Erythroblast (primary cell): Measurements from ENCODE around the gene CALM1.
A peak's percentile ranks its signal among the peaks of the same experiment; 100 is the strongest.
"Not testable (repeated sequence)": the region's sequence is repeated elsewhere in the genome, so short reads cannot be mapped to it uniquely, and the experiment has no call there.

Experiments
- DNase-seq, 2 experiments: peaks; one replicate each; lab custom pipeline; 2025; lab: John Stamatoyannopoulos, UW
- GATA1 ChIP-seq: IDR thresholded peaks from 2 replicates; pipeline ENCODE4 v1.6.1; 2011; ENCODE audit warnings: low read depth, mild to moderate bottlenecking, control low read depth, low read length, moderate library complexity
- POLR2A ChIP-seq: IDR thresholded peaks from 2 replicates; pipeline ENCODE4 v1.6.1; 2011; ENCODE audit warnings: mild to moderate bottlenecking, low read length

CALM1 gene

GRCh38 chr14:90375934-90376333 is 20.9 kb upstream of the CALM1 start:
- TF ChIP-seq POLR2A: no peak
- no peak for TF ChIP-seq GATA1

GRCh38 chr14:90378249-90378648 is 18.6 kb upstream of the CALM1 start:
- TF ChIP-seq GATA1 (no peak), POLR2A (no peak)
- DNase-seq: peak in 1 of 2 experiments; percentile 16

More at GRCh38 chr14:90375934-90376333, 20.9 kb upstream of the CALM1 start:
- no peak for DNase-seq

GRCh38 chr14:90379106-90379505 is 17.7 kb upstream of the CALM1 start:
- peak; percentile 42 to 62 for DNase-seq
- TF ChIP-seq GATA1 (no peak), POLR2A (no peak)

- DNase-seq: peak; percentile 21 to 22
- TF ChIP-seq POLR2A (no peak), GATA1 (no peak)
Observed at GRCh38 chr14:90381011-90381786, 15.6 kb upstream of the CALM1 start.

- TF ChIP-seq POLR2A (no peak), GATA1 (no peak)
- DNase-seq: peak; percentile 49 to 61
Observed at GRCh38 chr14:90381999-90382451, 14.8 kb upstream of the CALM1 start.

- TF ChIP-seq POLR2A: no peak
- TF ChIP-seq GATA1: no peak
- peak; percentile 78 to 87 for DNase-seq
Observed at GRCh38 chr14:90382491-90383125, 14.2 kb upstream of the CALM1 start.

- TF ChIP-seq GATA1 (no peak), POLR2A (peak; percentile 96)
- DNase-seq: peak; percentile 100
Observed at GRCh38 chr14:90383126-90383730, 13.6 kb upstream of the CALM1 start.

- no peak for TF ChIP-seq POLR2A
- no peak for TF ChIP-seq GATA1
- peak; percentile 87 to 90 for DNase-seq
Observed at GRCh38 chr14:90383731-90384542, 12.9 kb upstream of the CALM1 start.

GRCh38 chr14:90384543-90384911 is 12.3 kb upstream of the CALM1 start:
- TF ChIP-seq POLR2A (no peak), GATA1 (no peak)
- no peak for DNase-seq

- DNase-seq: no peak
- no peak for TF ChIP-seq POLR2A
Observed at GRCh38 chr14:90386321-90386720, 10.5 kb upstream of the CALM1 start.

GRCh38 chr14:90387206-90387760 is 9.5 kb upstream of the CALM1 start:
- no peak for DNase-seq
- TF ChIP-seq GATA1: no peak
- no peak for TF ChIP-seq POLR2A

- no peak for TF ChIP-seq POLR2A
- no peak for TF ChIP-seq GATA1
Observed at GRCh38 chr14:90388437-90388836, 8.4 kb upstream of the CALM1 start.

GRCh38 chr14:90388982-90389381 is 7.8 kb upstream of the CALM1 start:
- TF ChIP-seq POLR2A (no peak), GATA1 (no peak)
- no peak for DNase-seq

More at GRCh38 chr14:90388437-90388836, 8.4 kb upstream of the CALM1 start:
- peak; percentile 54 to 72 for DNase-seq

GRCh38 chr14:90393966-90394365 is 2.9 kb upstream of the CALM1 start:
- TF ChIP-seq POLR2A (no peak), GATA1 (no peak)
- DNase-seq: no peak

GRCh38 chr14:90394782-90395181 is 2.0 kb upstream of the CALM1 start:
- DNase-seq: not testable (repeated sequence)
